GM12878 (cell line): Measurements from ENCODE around the gene UNC93A. TPM values are rescaled to one million over a fixed set of nuclear protein-coding genes. Genes with fewer than 3 reads are reported as not detected.

Experiments
- ATAC-seq: fragments of 200-7000 bp; cut with Tn5 transposase; 3 replicates; pipeline ENCODE4 v1.9.1; 2020; ENCODE audit warnings: mild to moderate bottlenecking, moderate library complexity
- BruUV-seq: library from RNA; stranded (reverse); fragments of 400-500 nt; replicated peaks from 2 replicates; lab custom pipeline; 2021; lab: Mats Ljungman, UMichigan
- CTCF ChIA-PET: fragments of 300-600 bp; sonication (Branson Sonifier 250); formaldehyde crosslinking; extraction: SDS; loops from one replicate; lab custom pipeline; 2021; ENCODE audit warnings: inconsistent platforms; lab: Yijun Ruan, JAX
- POLR2A ChIA-PET: fragments of 350-600 bp; formaldehyde crosslinking; extraction: SDS; loops from one replicate; lab custom pipeline; 2021; ENCODE audit warnings: inconsistent platforms; lab: Charles Lee
- RAD21 ChIA-PET: fragments of 300-600 bp; sonication (Branson Sonifier 250); formaldehyde crosslinking; loops from one replicate; lab custom pipeline; 2023; ENCODE audit warnings: antibody characterized with exemption; ENCODE audit not compliant: unreplicated experiment; lab: Charles Lee
- SMC1A ChIA-PET: fragments of 300-600 bp; sonication (Branson Sonifier 250); formaldehyde crosslinking; loops from one replicate; lab custom pipeline; 2023; ENCODE audit not compliant: unreplicated experiment, uncharacterized antibody; lab: Charles Lee
- DNase-seq: peaks from one replicate; pipeline ENCODE4 v3.0.0-alpha.2; 2011; ENCODE audit warnings: low read depth, low spot score
- FAIRE-seq: peaks from 3 replicates; lab custom pipeline; 2011; peaks lifted over from hg19 to GRCh38; lab: Jason Lieb, UNC
- H2AFZ ChIP-seq: 2 replicates; pipeline ENCODE4 v1.6.0; 2011; ENCODE audit warnings: low read depth, low read length, control low read depth; ENCODE audit not compliant: control insufficient read depth
- H3K27ac ChIP-seq: 2 replicates; pipeline ENCODE4 v1.5.1; 2011; ENCODE audit warnings: control low read depth; ENCODE audit not compliant: control insufficient read depth, insufficient read depth
- H3K27me3 ChIP-seq, 2 experiments: replicated peaks in 1 of 2; 2 replicates each; pipeline versions ENCODE4 v1.6.0 to v1.6.1; 2011; ENCODE audit warnings: low read length in 1 of 2; ENCODE audit not compliant: control insufficient read depth in 2 of 2, insufficient read depth in 2 of 2
- H3K36me3 ChIP-seq, 2 experiments: 2 replicates each; pipeline ENCODE4 v1.5.1; 2011; ENCODE audit warnings: low read length in 1 of 2; ENCODE audit not compliant: control insufficient read depth in 2 of 2, insufficient read depth in 2 of 2
- H3K4me1 ChIP-seq: 2 replicates; pipeline ENCODE4 v1.6.1; 2011; ENCODE audit warnings: mild to moderate bottlenecking, low read length, moderate library complexity, mixed read lengths; ENCODE audit not compliant: control insufficient read depth, insufficient read depth
- H3K4me2 ChIP-seq: 2 replicates; pipeline ENCODE4 v1.6.0; 2011; ENCODE audit warnings: control low read depth; ENCODE audit not compliant: control insufficient read depth, insufficient read depth
- H3K4me3 ChIP-seq: fragments of 200-600 bp; sonication (generic); 2 replicates; pipeline ENCODE4 v1.5.1; 2016
- H3K79me2 ChIP-seq: 2 replicates; pipeline ENCODE4 v1.6.0; 2011; ENCODE audit warnings: low read length; ENCODE audit not compliant: control insufficient read depth, insufficient read depth
- H3K9ac ChIP-seq: 2 replicates; pipeline ENCODE4 v1.8.0; 2011; ENCODE audit warnings: low read length, control low read depth, mixed read lengths; ENCODE audit not compliant: control insufficient read depth, insufficient read depth
- H3K9me3 ChIP-seq: replicated peaks from 3 replicates; pipeline ENCODE4 v1.5.1; 2011; ENCODE audit warnings: mild to moderate bottlenecking, low read length; ENCODE audit not compliant: control insufficient read depth, insufficient read depth
- H4K20me1 ChIP-seq: 2 replicates; pipeline ENCODE4 v1.6.0; 2011; ENCODE audit not compliant: control insufficient read depth, insufficient read depth
- BACH1 ChIP-seq: fragments of 450-650 bp; IDR thresholded peaks from 2 replicates; pipeline ENCODE4 v1.6.1; 2017; ENCODE audit warnings: mild to moderate bottlenecking, borderline replicate concordance
- BCL11A ChIP-seq: IDR thresholded peaks from 2 replicates; pipeline ENCODE4 v1.6.1; 2011; ENCODE audit warnings: low read depth, low read length
- CHD2 ChIP-seq: IDR thresholded peaks from 2 replicates; pipeline ENCODE4 v1.6.1; 2011; ENCODE audit warnings: low read depth, low read length, improper control_type of control experiment, borderline replicate concordance
- ESRRA ChIP-seq: IDR thresholded peaks from 2 replicates; pipeline ENCODE4 v1.6.1; 2012; ENCODE audit warnings: mild to moderate bottlenecking, low read length, improper control_type of control experiment
- FOXM1 ChIP-seq: IDR thresholded peaks from 2 replicates; pipeline ENCODE4 v1.6.1; 2012; ENCODE audit warnings: low read depth, mild to moderate bottlenecking, inconsistent platforms, low read length, moderate library complexity
- IKZF2 ChIP-seq, 2 experiments: fragments of 450-650 bp; IDR thresholded peaks; 2 replicates each; pipeline ENCODE4 v1.6.1; 2017; ENCODE audit warnings: mild to moderate bottlenecking in 2 of 2, moderate library complexity in 2 of 2
- MYB ChIP-seq: fragments of 150-350 bp; IDR thresholded peaks from 2 replicates; pipeline ENCODE4 v1.6.1; 2014; ENCODE audit warnings: mild to moderate bottlenecking, low read depth, low read length, borderline replicate concordance
- NFIC ChIP-seq: IDR thresholded peaks from 2 replicates; pipeline ENCODE4 v1.6.1; 2012; ENCODE audit warnings: low read depth, mild to moderate bottlenecking, inconsistent platforms, low read length, moderate library complexity
- WGBS: methylation state at CpG from one replicate; pipeline ENCODE4 v1.1.6; 2016; ENCODE audit warnings: low lambda C conversion rate; ENCODE audit not compliant: insufficient replicate concordance, insufficient coverage; ENCODE audit errors: missing lambda C conversion rate; 5-methylcytosine and 5-hydroxymethylcytosine counted together
- in situ Hi-C: fragments of 300-500 bp; cut with MboI; formaldehyde crosslinking; loops from 9 replicates; pipeline ENCODE4 v1.14.3; 2018; ENCODE audit warnings: mixed read lengths
- intact Hi-C: fragments of 100-400 bp; cut with micrococcal nuclease; formaldehyde crosslinking; loops from one replicate; pipeline ENCODE4 v1.14.2; 2022; ENCODE audit not compliant: unreplicated experiment
- polyA plus RNA-seq, 11 experiments: library from polyadenylated mRNA; depleted of rRNA in 4 of 11; unstranded in 6 of 11; stranded (reverse) in 5 of 11; fragments of >200 nt; fragmentation: Nextera tagmentation in 4 of 11; fragmentation: Illumina TruSeq in 1 of 11; extraction: Ambion mirVana in 4 of 11; extraction: Trizol in 1 of 11; gene quantifications; 1 replicate in 1 of 11; 2 replicates in 10 of 11; pipeline versions ENCODE4 v1.2.1 to v1.2.3, GENCODE V29; 2011 to 2016; ENCODE audit warnings: inconsistent platforms in 2 of 11, missing spikeins in 2 of 11, low read depth in 1 of 11
- total RNA-seq, 4 experiments: library from RNA; depleted of rRNA in 3 of 4; stranded (reverse); fragments of >200 nt in 3 of 4; fragmentation: Illumina TruSeq in 1 of 4; extraction: Trizol in 1 of 4; gene quantifications; 2 replicates each; pipeline versions ENCODE4 v1.2.1 to v1.2.3, GENCODE V29; 2013 to 2021
- TF ChIP-seq, protein P1 (sequence below): fragments of 150-350 bp; IDR thresholded peaks from 2 replicates; pipeline ENCODE4 v1.6.1; 2016; ENCODE audit warnings: low read depth, low read length
- TF ChIP-seq, protein P2 (sequence below): IDR thresholded peaks from 2 replicates; pipeline ENCODE4 v1.6.1; 2012; ENCODE audit warnings: low read length, inconsistent platforms
- TF ChIP-seq, protein P3 (sequence below): fragments of 450-650 bp; IDR thresholded peaks from 2 replicates; pipeline ENCODE4 v1.6.1; 2017; ENCODE audit warnings: mild to moderate bottlenecking, moderate library complexity

Gene UNC93A
- total and polyA plus RNA-seq, 10 of the 15 experiments (the other 5 are each of a cell fraction or from before 2014, with no cell fraction given), result 0.37 TPM; not detected in 9

DNA sequence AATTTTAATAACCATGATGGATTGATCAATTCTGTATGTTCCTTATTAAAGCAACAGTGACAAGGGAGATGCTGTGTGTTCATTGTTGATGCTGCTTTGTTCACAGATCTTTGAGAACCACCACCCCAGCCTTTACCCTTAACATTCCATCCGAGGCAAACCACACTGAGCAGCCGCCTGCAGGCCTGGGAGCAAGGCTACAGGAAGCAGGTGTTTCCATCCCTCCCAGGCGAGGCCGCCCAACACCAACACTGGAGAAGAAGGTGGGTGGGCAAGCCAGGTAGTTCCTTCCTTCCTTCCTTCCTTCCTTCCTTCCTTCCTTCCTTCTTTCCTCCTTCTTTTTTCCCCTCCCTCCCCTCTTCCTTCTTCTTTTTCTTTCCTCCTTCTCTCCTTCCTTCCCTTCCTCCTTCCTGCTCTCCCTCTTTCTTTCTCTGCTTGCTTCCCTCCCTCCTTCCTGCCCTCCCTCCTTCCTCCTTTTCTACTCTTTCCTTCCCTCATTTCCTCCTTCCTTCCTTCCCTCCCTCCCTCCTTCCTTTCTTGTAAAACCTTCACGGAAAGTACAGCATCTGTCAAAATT, 47.5 kb downstream of the UNC93A start (continued):
- no peak for TF ChIP-seq FOXM1
- TF ChIP-seq, protein P1, sequence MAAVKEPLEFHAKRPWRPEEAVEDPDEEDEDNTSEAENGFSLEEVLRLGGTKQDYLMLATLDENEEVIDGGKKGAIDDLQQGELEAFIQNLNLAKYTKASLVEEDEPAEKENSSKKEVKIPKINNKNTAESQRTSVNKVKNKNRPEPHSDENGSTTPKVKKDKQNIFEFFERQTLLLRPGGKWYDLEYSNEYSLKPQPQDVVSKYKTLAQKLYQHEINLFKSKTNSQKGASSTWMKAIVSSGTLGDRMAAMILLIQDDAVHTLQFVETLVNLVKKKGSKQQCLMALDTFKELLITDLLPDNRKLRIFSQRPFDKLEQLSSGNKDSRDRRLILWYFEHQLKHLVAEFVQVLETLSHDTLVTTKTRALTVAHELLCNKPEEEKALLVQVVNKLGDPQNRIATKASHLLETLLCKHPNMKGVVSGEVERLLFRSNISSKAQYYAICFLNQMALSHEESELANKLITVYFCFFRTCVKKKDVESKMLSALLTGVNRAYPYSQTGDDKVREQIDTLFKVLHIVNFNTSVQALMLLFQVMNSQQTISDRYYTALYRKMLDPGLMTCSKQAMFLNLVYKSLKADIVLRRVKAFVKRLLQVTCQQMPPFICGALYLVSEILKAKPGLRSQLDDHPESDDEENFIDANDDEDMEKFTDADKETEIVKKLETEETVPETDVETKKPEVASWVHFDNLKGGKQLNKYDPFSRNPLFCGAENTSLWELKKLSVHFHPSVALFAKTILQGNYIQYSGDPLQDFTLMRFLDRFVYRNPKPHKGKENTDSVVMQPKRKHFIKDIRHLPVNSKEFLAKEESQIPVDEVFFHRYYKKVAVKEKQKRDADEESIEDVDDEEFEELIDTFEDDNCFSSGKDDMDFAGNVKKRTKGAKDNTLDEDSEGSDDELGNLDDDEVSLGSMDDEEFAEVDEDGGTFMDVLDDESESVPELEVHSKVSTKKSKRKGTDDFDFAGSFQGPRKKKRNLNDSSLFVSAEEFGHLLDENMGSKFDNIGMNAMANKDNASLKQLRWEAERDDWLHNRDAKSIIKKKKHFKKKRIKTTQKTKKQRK, result no peak
- no peak for TF ChIP-seq ESRRA

DNA sequence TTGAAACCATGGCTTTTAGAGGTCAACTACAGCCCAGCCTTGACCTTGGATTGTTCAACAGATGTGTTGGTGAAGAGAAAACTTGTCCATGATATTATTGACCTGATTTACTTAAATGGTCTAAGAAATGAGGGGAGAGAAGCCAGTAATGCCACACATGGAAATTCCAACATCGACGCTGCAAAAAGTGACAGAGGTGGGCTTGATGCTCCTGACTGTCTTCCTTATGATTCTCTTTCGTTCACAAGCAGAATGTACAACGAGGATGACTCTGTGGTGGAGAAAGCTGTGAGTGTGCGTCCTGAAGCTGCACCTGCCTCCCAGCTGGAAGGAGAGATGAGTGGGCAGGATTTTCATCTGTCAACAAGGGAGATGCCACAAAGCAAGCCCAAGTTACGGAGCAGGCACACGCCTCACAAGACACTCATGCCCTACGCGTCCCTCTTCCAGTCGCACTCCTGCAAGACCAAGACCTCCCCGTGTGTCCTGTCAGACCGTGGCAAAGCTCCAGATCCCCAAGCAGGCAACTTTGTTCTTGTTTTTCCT, 50.0 kb downstream of the UNC93A start:
- BruUV-seq, result no TSS peak
- DNase-seq, result no peak
- intact Hi-C loops (no loop called here), in situ Hi-C loops (no loop called here)
- Histone ChIP-seq H3K9me3 (no peaks in the 10 kb centered on the region), H3K27me3 (peaks cover 0 to 2% of the 10 kb centered on the region in 2 experiments; a peak in 1 of 4 replicates), H2AFZ (no peak overlapping the region), H3K4me3 (no peak overlapping the region), H3K27ac (no peak overlapping the region), H3K4me1 (no peaks in the 10 kb centered on the region), H4K20me1 (no peaks in the 10 kb centered on the region), H3K36me3 (no peaks in the 10 kb centered on the region), H3K79me2 (no peaks in the 10 kb centered on the region), H3K4me2 (no peak overlapping the region), H3K9ac (no peak overlapping the region)
- ChIA-PET CTCF (interaction anchor here (2.7 kb wide), 1 partner anchor 10 kb away, joined by 14 read pairs; no protein-coding TSS in a partner anchor), RAD21 (no interaction called here), SMC1A (no interaction called here), POLR2A (no interaction called here)
- ATAC-seq, result no peak
- no peak for FAIRE-seq
- 22% methylated on average over 12 of the region's 12 CpGs for WGBS
- TF ChIP-seq, protein P2, sequence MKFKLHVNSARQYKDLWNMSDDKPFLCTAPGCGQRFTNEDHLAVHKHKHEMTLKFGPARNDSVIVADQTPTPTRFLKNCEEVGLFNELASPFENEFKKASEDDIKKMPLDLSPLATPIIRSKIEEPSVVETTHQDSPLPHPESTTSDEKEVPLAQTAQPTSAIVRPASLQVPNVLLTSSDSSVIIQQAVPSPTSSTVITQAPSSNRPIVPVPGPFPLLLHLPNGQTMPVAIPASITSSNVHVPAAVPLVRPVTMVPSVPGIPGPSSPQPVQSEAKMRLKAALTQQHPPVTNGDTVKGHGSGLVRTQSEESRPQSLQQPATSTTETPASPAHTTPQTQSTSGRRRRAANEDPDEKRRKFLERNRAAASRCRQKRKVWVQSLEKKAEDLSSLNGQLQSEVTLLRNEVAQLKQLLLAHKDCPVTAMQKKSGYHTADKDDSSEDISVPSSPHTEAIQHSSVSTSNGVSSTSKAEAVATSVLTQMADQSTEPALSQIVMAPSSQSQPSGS, result no peak
- TF ChIP-seq NFIC (no peak), MYB (no peak), BCL11A (no peak), CHD2 (no peak), BACH1 (no peak), IKZF2 (IDR thresholded peaks at IDR 0.05) (no peak)
- TF ChIP-seq, protein P3, sequence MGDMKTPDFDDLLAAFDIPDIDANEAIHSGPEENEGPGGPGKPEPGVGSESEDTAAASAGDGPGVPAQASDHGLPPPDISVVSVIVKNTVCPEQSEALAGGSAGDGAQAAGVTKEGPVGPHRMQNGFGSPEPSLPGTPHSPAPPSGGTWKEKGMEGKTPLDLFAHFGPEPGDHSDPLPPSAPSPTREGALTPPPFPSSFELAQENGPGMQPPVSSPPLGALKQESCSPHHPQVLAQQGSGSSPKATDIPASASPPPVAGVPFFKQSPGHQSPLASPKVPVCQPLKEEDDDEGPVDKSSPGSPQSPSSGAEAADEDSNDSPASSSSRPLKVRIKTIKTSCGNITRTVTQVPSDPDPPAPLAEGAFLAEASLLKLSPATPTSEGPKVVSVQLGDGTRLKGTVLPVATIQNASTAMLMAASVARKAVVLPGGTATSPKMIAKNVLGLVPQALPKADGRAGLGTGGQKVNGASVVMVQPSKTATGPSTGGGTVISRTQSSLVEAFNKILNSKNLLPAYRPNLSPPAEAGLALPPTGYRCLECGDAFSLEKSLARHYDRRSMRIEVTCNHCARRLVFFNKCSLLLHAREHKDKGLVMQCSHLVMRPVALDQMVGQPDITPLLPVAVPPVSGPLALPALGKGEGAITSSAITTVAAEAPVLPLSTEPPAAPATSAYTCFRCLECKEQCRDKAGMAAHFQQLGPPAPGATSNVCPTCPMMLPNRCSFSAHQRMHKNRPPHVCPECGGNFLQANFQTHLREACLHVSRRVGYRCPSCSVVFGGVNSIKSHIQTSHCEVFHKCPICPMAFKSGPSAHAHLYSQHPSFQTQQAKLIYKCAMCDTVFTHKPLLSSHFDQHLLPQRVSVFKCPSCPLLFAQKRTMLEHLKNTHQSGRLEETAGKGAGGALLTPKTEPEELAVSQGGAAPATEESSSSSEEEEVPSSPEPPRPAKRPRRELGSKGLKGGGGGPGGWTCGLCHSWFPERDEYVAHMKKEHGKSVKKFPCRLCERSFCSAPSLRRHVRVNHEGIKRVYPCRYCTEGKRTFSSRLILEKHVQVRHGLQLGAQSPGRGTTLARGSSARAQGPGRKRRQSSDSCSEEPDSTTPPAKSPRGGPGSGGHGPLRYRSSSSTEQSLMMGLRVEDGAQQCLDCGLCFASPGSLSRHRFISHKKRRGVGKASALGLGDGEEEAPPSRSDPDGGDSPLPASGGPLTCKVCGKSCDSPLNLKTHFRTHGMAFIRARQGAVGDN, result no peak
